Measurements from ENCODE around the gene FAM20A. TPM values are rescaled to one million over a fixed set of nuclear protein-coding genes. Genes with fewer than 3 reads are reported as not detected.
A peak's percentile ranks its signal among the peaks of the same experiment; 100 is the strongest.
"Not testable (repeated sequence)": the region's sequence is repeated elsewhere in the genome, so short reads cannot be mapped to it uniquely, and the experiment has no call there.

FAM20A gene
- total RNA-seq, 1 experiment from 2014 or later: 1.3 TPM

GRCh38 chr17:68584581-68585303, 16.4 kb downstream of the FAM20A start:
- no peaks in the 10 kb centered on the region for H3K27me3 Mint-ChIP-seq (ENCODE audit: unreplicated experiment)
- no TSS peak for BruUV-seq (replicated peaks)
- intact Hi-C loops (cut with micrococcal nuclease; ENCODE audit: unreplicated experiment): no loop called here
- CTCF ChIA-PET: interaction anchor here (0.5 kb wide), 1 partner anchor 585 kb away, joined by 4 read pairs; no protein-coding TSS in a partner anchor
- peaks cover 5% of the 10 kb centered on the region for H3K36me3 Mint-ChIP-seq (ENCODE audit: insufficient read depth, unreplicated experiment)
- H3K4me1 Mint-ChIP-seq (ENCODE audit: low read depth, unreplicated experiment): peaks cover 37% of the 10 kb centered on the region
- H3K4me3 Mint-ChIP-seq (ENCODE audit: low read depth, unreplicated experiment): no peak overlapping the region
- TF ChIP-seq CTCF (IDR thresholded peaks at IDR 0.05; ENCODE audit: unreplicated experiment): no peak
- no peaks in the 10 kb centered on the region for H3K9me3 Mint-ChIP-seq (ENCODE audit: low read depth, unreplicated experiment)
- peak; percentile 50 for DNase-seq
- no peak overlapping the region for H3K27ac Mint-ChIP-seq (ENCODE audit: unreplicated experiment)

- intact Hi-C loops (cut with micrococcal nuclease; ENCODE audit: unreplicated experiment); DNase-seq; H3K9me3 Mint-ChIP-seq (ENCODE audit: low read depth, unreplicated experiment); H3K27ac Mint-ChIP-seq (ENCODE audit: unreplicated experiment); H3K27me3 Mint-ChIP-seq (ENCODE audit: unreplicated experiment); H3K4me3 Mint-ChIP-seq (ENCODE audit: low read depth, unreplicated experiment); CTCF ChIA-PET; BruUV-seq (replicated peaks); H3K36me3 Mint-ChIP-seq (ENCODE audit: insufficient read depth, unreplicated experiment): not testable (repeated sequence)
- peaks cover 37% of the 10 kb centered on the region for H3K4me1 Mint-ChIP-seq (ENCODE audit: low read depth, unreplicated experiment)
These were observed 18.3 kb downstream of the FAM20A start for GRCh38 chr17:68582867-68583266.

GRCh38 chr17:68581863-68582645, 19.1 kb downstream of the FAM20A start:
- Mint-ChIP-seq H3K27ac (ENCODE audit: unreplicated experiment) (peak overlapping the region; percentile 25), H3K27me3 (ENCODE audit: unreplicated experiment) (no peaks in the 10 kb centered on the region), H3K36me3 (ENCODE audit: insufficient read depth, unreplicated experiment) (peaks cover 5% of the 10 kb centered on the region), H3K4me3 (ENCODE audit: low read depth, unreplicated experiment) (no peak overlapping the region), H3K4me1 (ENCODE audit: low read depth, unreplicated experiment) (peaks cover 37% of the 10 kb centered on the region), H3K9me3 (ENCODE audit: low read depth, unreplicated experiment) (no peaks in the 10 kb centered on the region)
- BruUV-seq (replicated peaks): no TSS peak
- intact Hi-C loops (cut with micrococcal nuclease; ENCODE audit: unreplicated experiment): no loop called here
- no peak for DNase-seq
- TF ChIP-seq CTCF (IDR thresholded peaks at IDR 0.05; ENCODE audit: unreplicated experiment): no peak
- CTCF ChIA-PET: no interaction called here

GRCh38 chr17:68580236-68580770, 20.9 kb downstream of the FAM20A start:
- Mint-ChIP-seq H3K4me3 (ENCODE audit: low read depth, unreplicated experiment) (no peak overlapping the region), H3K4me1 (ENCODE audit: low read depth, unreplicated experiment) (peaks cover 27% of the 10 kb centered on the region), H3K27me3 (ENCODE audit: unreplicated experiment) (no peaks in the 10 kb centered on the region), H3K36me3 (ENCODE audit: insufficient read depth, unreplicated experiment) (no peaks in the 10 kb centered on the region), H3K9me3 (ENCODE audit: low read depth, unreplicated experiment) (no peaks in the 10 kb centered on the region), H3K27ac (ENCODE audit: unreplicated experiment) (no peak overlapping the region)
- no peak for TF ChIP-seq CTCF (IDR thresholded peaks at IDR 0.05; ENCODE audit: unreplicated experiment)
- intact Hi-C loops (cut with micrococcal nuclease; ENCODE audit: unreplicated experiment): no loop called here
- no peak for DNase-seq
- no TSS peak for BruUV-seq (replicated peaks)
- CTCF ChIA-PET: no interaction called here
